Spinal cord (tissue), 10 donors: Measurements from ENCODE around the gene POLD2. TPM values are rescaled to one million over a fixed set of nuclear protein-coding genes. Genes with fewer than 3 reads are reported as not detected.

ENCODE experiments used
- DNase-seq, 6 donors: peaks; one replicate each; pipeline versions ENCODE4 v3.0.0 to v3.0.0-alpha.2; 2013 to 2015; ENCODE audit warnings: low spot score in 6 of 6, low read depth in 4 of 6
- H3K27ac ChIP-seq: one replicate; pipeline ENCODE4 v1.5.1; 2013; ENCODE audit warnings: low read depth, low read length, control low read depth
- H3K27me3 ChIP-seq: one replicate; pipeline ENCODE4 v1.6.1; 2013; ENCODE audit warnings: low read length; ENCODE audit not compliant: control insufficient read depth, insufficient read depth
- H3K36me3 ChIP-seq: one replicate; pipeline ENCODE4 v1.6.1; 2013; ENCODE audit warnings: low read length; ENCODE audit not compliant: control insufficient read depth, insufficient read depth
- H3K4me1 ChIP-seq: one replicate; pipeline ENCODE4 v1.6.1; 2013; ENCODE audit warnings: low read length; ENCODE audit not compliant: control insufficient read depth, insufficient read depth
- H3K4me3 ChIP-seq: one replicate; pipeline ENCODE4 v1.5.1; 2013; ENCODE audit warnings: low read depth, low read length, control low read depth
- H3K9me3 ChIP-seq: one replicate; pipeline ENCODE4 v1.6.1; 2013; ENCODE audit warnings: low read length; ENCODE audit not compliant: control insufficient read depth, insufficient read depth
- WGBS: methylation state at CpG from one replicate; pipeline ENCODE4 v1.1.5; 2013; ENCODE audit warnings: missing lambda C conversion rate; ENCODE audit not compliant: insufficient coverage; 5-methylcytosine and 5-hydroxymethylcytosine counted together
- polyA plus RNA-seq, 2 donors: library from polyadenylated mRNA; unstranded; fragments of 120-200 nt; gene quantifications; one replicate each; pipeline ENCODE4 v1.2.1, GENCODE V29; 2013; ENCODE audit not compliant: insufficient read length in 2 of 2
- total RNA-seq, 2 donors: library from RNA; depleted of rRNA in 1 of 2; stranded (reverse); fragments of 120-200 nt in 1 of 2; fragments of >200 nt in 1 of 2; gene quantifications; one replicate each; pipeline versions ENCODE4 v1.2.3 to v1.2.4, GENCODE V29; 2013 to 2014
- donor health status: healthy.

POLD2 gene
- total and polyA plus RNA-seq, 4 donors, result 40.7 to 115 (median 100) TPM

- Histone ChIP-seq H3K4me1 (peaks cover 72% of the 10 kb centered on the region), H3K9me3 (no peaks in the 10 kb centered on the region), H3K27me3 (peaks cover 2% of the 10 kb centered on the region), H3K4me3 (no peak overlapping the region), H3K27ac (no peak overlapping the region), H3K36me3 (peaks cover 69% of the 10 kb centered on the region)
- WGBS, result 92% methylated on average over 18 of the region's 21 CpGs
- no peak for DNase-seq
These were observed 15.2 kb downstream of the POLD2 start for GRCh38 chr7:44107961-44108767.

DNA sequence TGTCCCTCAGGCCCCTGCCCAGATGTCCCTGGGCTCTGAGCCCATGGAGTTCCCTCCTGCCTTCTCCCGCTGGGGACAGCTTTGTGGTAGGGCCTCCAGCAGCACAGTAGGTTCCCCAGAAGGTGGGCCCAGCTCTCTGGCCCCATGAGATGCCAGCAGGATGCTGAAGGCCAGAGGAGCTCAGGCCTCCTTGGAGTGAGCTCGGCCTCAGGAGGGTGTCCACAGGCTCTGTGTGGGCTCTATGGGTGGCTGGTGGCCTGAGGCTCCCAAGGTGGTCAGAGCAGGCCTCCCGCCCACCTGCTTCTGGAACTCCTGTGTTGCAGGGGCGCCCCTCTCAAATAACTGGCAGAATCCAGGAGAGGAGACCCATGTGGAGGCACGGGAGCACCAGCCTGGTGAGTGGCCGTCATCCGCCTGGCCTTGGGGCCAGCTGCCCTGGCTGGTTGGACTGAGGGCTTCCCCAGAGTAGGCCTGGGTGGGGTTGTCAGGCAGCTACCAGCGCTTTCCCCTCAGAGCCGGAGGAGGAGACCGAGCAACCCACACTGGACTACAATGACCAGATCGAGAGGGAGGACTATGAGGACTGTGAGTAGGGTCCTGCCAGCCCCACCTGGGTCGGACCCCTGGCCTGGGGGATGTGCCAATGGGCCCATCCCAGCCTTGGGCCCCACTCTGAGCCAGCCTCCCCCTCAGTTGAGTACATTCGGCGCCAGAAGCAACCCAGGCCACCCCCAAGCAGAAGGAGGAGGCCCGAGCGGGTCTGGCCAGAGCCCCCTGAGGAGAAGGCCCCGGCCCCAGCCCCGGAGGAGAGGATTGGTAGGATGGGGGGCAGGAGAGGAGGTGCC, 16.0 kb downstream of the POLD2 start:
- H3K27me3 ChIP-seq, result peaks cover 2% of the 10 kb centered on the region
- H3K27ac ChIP-seq, result no peak overlapping the region
- H3K9me3 ChIP-seq, result no peaks in the 10 kb centered on the region
- H3K4me3 ChIP-seq, result no peak overlapping the region
- H3K4me1 ChIP-seq, result peaks cover 72% of the 10 kb centered on the region
- WGBS, result 96% methylated on average over 14 of the region's 18 CpGs
- H3K36me3 ChIP-seq, result peaks cover 60% of the 10 kb centered on the region
- no peak for DNase-seq

- 93% methylated on average over 7 of the region's 10 CpGs for WGBS
- no peak for DNase-seq
- H3K36me3 ChIP-seq, result peaks cover 52% of the 10 kb centered on the region
- peaks cover 2% of the 10 kb centered on the region for H3K27me3 ChIP-seq
- no peak overlapping the region for H3K27ac ChIP-seq
- H3K4me3 ChIP-seq, result no peak overlapping the region
- H3K9me3 ChIP-seq, result no peaks in the 10 kb centered on the region
- peaks cover 72% of the 10 kb centered on the region for H3K4me1 ChIP-seq
These were observed 16.9 kb downstream of the POLD2 start for GRCh38 chr7:44106311-44107065.

DNA sequence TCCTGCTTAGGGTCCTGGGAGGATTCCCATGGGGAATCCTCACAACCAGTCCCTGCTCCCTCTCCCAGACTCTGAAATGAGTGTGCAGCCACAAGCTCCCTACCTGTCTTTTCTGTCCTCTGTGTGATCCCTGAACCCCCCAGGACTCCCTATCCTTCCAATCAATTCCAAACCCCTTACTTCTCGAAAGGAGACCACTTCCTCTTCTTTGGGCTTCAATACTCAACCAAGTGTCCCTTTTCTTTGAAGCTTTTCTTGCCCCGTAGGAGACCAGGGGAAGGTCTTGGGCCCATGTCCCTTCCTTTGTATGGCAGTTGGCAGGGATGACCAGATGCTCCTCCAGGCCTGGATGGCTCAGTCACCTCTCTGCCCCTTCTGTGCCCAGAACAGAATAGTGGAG, 17.5 kb downstream of the POLD2 start:
- H3K9me3 ChIP-seq, result no peaks in the 10 kb centered on the region
- H3K36me3 ChIP-seq, result peaks cover 45% of the 10 kb centered on the region
- peaks cover 2% of the 10 kb centered on the region for H3K27me3 ChIP-seq
- peak overlapping the region; percentile 52 for H3K4me3 ChIP-seq
- 54% methylated on average over 2 of the region's 2 CpGs for WGBS
- no peak for DNase-seq
- H3K4me1 ChIP-seq, result peaks cover 72% of the 10 kb centered on the region
- peak overlapping the region; percentile 82 for H3K27ac ChIP-seq

DNA sequence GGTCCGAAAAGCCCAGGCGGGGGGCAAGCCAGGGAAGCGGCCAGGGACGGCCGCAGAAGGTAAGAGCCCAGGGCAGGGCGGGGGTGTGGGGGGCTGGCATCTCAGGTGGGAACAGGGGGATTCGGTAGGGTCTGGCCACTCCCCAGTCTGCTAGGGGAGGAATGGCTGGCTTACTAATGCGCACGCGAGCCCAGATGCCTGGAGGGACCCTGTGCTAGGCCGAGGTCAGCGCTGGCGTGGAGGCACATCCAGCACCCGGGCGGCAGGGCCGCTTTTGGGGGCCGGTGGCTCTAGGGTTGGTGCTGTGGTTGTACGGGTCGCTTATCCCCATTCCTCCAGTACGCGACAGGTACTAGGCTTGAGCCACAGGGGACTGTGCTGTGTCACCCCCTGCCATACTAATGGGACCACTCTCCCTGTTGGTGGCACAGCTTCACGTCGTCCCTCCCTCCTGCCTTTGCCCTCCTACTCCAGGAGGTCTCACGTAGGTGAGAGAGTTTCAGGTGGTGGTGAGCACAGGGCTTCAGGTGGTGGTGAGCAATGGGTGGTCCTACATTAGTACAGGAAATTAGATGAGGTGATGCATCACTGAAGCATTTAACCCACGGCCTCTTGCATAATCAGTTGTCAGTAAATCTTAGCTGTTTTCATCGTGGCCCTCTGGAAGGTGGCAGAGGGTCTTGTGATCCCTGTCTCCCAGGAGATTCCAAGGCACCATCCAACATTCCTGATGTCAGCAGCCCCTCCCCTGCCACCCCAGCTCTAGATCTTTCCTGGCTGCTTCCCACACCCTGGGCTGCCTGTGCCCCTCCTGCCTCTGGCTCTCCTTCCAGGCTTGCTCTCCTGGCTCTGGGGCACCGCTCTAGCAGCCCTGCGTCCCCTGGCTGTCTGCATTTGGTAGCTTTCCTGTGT, 18.2 kb downstream of the POLD2 start:
- Histone ChIP-seq H3K27me3 (peaks cover 2% of the 10 kb centered on the region), H3K4me1 (peaks cover 69% of the 10 kb centered on the region), H3K4me3 (peak overlapping the region; percentile 52), H3K36me3 (peaks cover 38% of the 10 kb centered on the region), H3K27ac (peak overlapping the region; percentile 82), H3K9me3 (no peaks in the 10 kb centered on the region)
- WGBS, result 13% methylated on average over 19 of the region's 28 CpGs
- DNase-seq, result peak in 2 of 6 donors; percentile 61 to 77

DNA sequence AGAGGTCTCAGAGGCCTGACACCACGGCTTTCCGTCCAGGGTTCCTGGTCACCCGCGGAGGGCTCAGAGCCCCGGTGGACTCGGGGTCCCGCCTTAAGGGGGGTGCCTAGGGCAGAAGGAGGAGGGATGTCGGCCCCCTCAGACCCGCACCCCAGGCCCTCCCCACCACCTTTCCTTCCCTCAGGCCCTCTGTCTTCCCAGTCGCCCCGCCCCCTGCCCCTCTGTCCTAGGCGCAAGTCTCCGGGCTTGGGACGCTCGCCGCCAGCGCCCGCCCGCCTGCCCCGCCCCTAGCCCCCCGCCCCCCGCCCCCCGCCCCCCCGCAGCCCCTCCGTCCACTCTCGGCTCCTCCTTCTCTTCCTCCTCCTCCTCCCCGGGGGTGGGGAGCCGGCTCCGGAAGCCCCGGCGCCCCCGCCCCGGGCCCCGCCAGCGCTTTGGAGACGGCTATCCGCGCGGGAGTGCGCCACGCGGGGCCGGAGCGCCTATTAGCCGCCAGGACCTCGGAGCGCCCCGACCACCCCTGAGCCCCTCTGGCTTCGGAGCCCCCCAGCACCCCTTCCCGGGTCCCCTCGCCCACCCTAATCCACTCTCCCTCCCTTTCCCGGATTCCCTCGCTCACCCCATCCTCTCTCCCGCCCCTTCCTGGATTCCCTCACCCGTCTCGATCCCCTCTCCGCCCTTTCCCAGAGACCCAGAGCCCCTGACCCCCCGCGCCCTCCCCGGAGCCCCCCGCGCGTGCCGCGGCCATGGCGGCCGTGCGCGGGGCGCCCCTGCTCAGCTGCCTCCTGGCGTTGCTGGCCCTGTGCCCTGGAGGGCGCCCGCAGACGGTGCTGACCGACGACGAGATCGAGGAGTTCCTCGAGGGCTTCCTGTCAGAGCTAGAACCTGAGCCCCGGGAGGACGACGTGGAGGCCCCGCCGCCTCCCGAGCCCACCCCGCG, 19.2 kb downstream of the POLD2 start, which contains the start of gene AEBP1:
TSS of gene AEBP1 (plus strand) at position 423 of the 937 bp plus-strand sequence. CDS start at position 744, 321 bp downstream.
- peak in 2 of 6 donors; percentile 26 to 74 for DNase-seq
- no peaks in the 10 kb centered on the region for H3K9me3 ChIP-seq
- H3K27me3 ChIP-seq, result peaks cover 2% of the 10 kb centered on the region
- 1% methylated on average over 67 of the region's 87 CpGs for WGBS
- H3K4me1 ChIP-seq, result peaks cover 69% of the 10 kb centered on the region
- H3K4me3 ChIP-seq, result peak within 1 kb of the TSS; percentile 52
- H3K27ac ChIP-seq, result peak within 1 kb of the TSS; percentile 82
- H3K36me3 ChIP-seq, result peaks cover 29% of the 10 kb centered on the region

DNA sequence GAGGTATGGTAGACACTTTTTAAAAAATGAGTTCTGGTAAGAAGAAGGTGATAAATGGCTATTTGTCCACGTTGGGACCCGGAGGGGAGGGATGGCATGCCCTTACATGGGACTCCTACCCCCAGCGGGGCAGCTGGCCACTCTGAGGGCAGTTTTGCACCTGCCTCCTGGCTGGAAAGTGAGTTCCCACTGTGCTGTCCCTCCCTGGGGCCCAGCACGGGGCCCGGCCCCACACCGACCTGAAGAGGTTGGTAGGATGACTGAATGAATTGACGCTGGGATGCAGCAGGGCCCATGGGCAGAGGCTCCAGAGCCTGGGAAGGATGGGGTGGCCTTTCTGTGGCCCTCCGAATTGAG, 19.8 kb downstream of the POLD2 start:
- H3K4me3 ChIP-seq, result peak overlapping the region; percentile 28
- peaks cover 22% of the 10 kb centered on the region for H3K36me3 ChIP-seq
- WGBS, result 41% methylated on average over 8 of the region's 8 CpGs
- peaks cover 69% of the 10 kb centered on the region for H3K4me1 ChIP-seq
- no peaks in the 10 kb centered on the region for H3K9me3 ChIP-seq
- DNase-seq, result no peak
- peaks cover 2% of the 10 kb centered on the region for H3K27me3 ChIP-seq
- H3K27ac ChIP-seq, result no peak overlapping the region
